Type B pancreatic cell (in vitro differentiated cells): ENCODE results near the gene PLAC1. TPM values are rescaled to one million over a fixed set of nuclear protein-coding genes. Genes with fewer than 3 reads are reported as not detected.

Source experiments
- DNase-seq: peaks from one replicate; pipeline ENCODE4 v3.0.0; 2021; ENCODE audit warnings: mixed read lengths; ENCODE audit not compliant: unreplicated experiment; ENCODE audit errors: extremely low spot score
- H3K27ac Mint-ChIP-seq: 2 replicates; pipeline ENCODE4 v1.8.0; 2021; ENCODE audit warnings: mild to moderate bottlenecking, mixed read lengths
- H3K27me3 Mint-ChIP-seq: 2 replicates; pipeline ENCODE4 v1.8.0; 2021; ENCODE audit warnings: mixed read lengths
- H3K36me3 Mint-ChIP-seq: 2 replicates; pipeline ENCODE4 v1.8.0; 2021; ENCODE audit warnings: mixed read lengths
- H3K4me1 Mint-ChIP-seq: one replicate; pipeline ENCODE4 v1.8.0; 2021; ENCODE audit warnings: mixed read lengths; ENCODE audit not compliant: unreplicated experiment
- H3K4me3 Mint-ChIP-seq: 2 replicates; pipeline ENCODE4 v1.8.0; 2021; ENCODE audit warnings: mild to moderate bottlenecking, mixed read lengths
- H3K9me3 Mint-ChIP-seq: 2 replicates; pipeline ENCODE4 v1.8.0; 2021; ENCODE audit warnings: mixed read lengths
- total RNA-seq: library from RNA; stranded (reverse); gene quantifications from 2 replicates; pipeline ENCODE4 v1.2.1, GENCODE V29; 2021; ENCODE audit warnings: low replicate concordance
- TF ChIP-seq, protein P1 (sequence below): fragments of 200-600 bp; sonication (generic); conservative IDR thresholded peaks from 2 replicates; pipeline ENCODE4 v1.5.0; 2021; ENCODE audit warnings: antibody characterized with exemption, mild to moderate bottlenecking

The PLAC1 gene
- total RNA-seq, 1 donor from 2014 or later = 0.43 TPM

DNA sequence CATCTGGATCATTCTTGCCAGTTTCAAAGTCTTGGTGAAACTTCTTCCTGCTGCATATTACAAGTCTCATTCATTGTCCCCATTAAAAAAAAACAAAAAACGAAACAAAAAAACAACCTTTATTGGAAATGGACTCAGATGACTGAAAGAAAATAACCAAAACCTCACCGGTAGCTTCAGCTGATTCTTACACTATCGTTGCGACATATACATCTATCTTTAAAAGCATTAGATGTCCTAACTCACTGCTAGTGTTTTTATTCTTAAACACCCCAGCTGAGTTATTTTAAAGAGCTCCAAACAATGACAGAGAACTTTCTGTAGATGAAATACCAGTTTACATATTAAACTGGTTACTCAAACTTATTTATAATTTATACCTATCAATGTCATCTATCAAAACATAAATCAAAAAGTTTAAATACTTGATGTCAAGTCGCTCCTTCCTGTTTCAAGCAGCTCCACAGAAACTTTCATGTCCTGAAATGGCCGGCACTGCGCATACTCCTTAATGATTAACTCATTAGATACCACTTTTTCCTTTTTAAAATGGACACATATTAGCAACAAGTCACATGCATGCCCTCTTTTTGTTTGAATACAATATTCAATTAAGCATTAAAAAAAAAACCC, 111.1 kb downstream of the PLAC1 start:
- H3K9me3 Mint-ChIP-seq = no peaks in the 10 kb centered on the region
- TF ChIP-seq, protein P1, sequence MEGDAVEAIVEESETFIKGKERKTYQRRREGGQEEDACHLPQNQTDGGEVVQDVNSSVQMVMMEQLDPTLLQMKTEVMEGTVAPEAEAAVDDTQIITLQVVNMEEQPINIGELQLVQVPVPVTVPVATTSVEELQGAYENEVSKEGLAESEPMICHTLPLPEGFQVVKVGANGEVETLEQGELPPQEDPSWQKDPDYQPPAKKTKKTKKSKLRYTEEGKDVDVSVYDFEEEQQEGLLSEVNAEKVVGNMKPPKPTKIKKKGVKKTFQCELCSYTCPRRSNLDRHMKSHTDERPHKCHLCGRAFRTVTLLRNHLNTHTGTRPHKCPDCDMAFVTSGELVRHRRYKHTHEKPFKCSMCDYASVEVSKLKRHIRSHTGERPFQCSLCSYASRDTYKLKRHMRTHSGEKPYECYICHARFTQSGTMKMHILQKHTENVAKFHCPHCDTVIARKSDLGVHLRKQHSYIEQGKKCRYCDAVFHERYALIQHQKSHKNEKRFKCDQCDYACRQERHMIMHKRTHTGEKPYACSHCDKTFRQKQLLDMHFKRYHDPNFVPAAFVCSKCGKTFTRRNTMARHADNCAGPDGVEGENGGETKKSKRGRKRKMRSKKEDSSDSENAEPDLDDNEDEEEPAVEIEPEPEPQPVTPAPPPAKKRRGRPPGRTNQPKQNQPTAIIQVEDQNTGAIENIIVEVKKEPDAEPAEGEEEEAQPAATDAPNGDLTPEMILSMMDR = no peak
- H3K27ac Mint-ChIP-seq = peak overlapping the region; percentile 95
- peaks cover 6% of the 10 kb centered on the region for H3K27me3 Mint-ChIP-seq
- peak overlapping the region; percentile 90 for H3K4me3 Mint-ChIP-seq
- peaks cover 23% of the 10 kb centered on the region for H3K4me1 Mint-ChIP-seq
- no peak for DNase-seq
- no peaks in the 10 kb centered on the region for H3K36me3 Mint-ChIP-seq

DNA sequence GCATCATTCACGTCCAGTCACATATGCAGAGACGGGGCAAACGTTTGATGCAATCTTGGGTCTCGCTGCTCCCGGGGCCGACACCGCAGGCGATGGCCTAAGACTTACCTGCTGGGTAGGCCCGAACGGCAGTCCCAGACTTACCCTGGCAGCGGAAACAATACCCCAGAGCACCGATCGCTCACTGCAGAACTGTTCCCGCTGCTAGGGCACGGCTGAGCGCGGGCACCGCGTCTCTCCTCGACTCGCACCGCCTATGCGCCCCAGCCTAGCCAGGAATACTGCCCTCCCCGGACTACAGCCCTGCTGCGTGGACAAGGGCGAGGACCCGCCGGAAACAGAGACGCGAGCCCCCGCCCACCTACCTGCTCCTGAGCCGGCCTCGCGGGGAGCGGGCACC, 112.1 kb downstream of the PLAC1 start:
- Mint-ChIP-seq H3K27me3 (peaks cover 6% of the 10 kb centered on the region), H3K27ac (no peak overlapping the region), H3K4me3 (peak overlapping the region; percentile 58), H3K36me3 (no peaks in the 10 kb centered on the region), H3K9me3 (no peaks in the 10 kb centered on the region), H3K4me1 (peaks cover 19% of the 10 kb centered on the region)
- DNase-seq = no peak
- TF ChIP-seq, protein P1 = no peak

DNA sequence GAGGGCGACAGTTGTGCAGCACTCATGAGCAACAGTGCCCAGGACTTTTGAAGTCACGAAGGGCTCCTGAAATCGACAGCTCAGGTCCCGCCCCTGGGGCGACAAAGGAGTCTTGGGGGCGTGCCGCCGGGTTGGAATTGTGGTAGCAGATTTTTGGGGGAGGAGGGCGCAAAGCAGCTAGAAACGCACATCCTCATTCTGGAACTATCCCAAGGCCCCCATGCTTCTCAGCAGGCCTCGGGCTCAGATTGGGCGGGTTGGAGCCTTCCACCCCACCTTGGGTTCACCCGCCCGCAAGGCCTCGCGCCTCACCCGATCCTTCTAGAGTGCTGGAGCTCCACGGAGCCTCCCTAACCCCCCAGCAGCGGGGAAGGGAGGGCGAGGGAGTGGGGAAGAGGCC, 112.8 kb downstream of the PLAC1 start:
- peaks cover 19% of the 10 kb centered on the region for H3K4me1 Mint-ChIP-seq
- peaks cover 6% of the 10 kb centered on the region for H3K27me3 Mint-ChIP-seq
- H3K27ac Mint-ChIP-seq = no peak overlapping the region
- H3K36me3 Mint-ChIP-seq = no peaks in the 10 kb centered on the region
- no peak for DNase-seq
- TF ChIP-seq, protein P1 = no peak
- H3K9me3 Mint-ChIP-seq = no peaks in the 10 kb centered on the region
- H3K4me3 Mint-ChIP-seq = peak overlapping the region; percentile 65

DNA sequence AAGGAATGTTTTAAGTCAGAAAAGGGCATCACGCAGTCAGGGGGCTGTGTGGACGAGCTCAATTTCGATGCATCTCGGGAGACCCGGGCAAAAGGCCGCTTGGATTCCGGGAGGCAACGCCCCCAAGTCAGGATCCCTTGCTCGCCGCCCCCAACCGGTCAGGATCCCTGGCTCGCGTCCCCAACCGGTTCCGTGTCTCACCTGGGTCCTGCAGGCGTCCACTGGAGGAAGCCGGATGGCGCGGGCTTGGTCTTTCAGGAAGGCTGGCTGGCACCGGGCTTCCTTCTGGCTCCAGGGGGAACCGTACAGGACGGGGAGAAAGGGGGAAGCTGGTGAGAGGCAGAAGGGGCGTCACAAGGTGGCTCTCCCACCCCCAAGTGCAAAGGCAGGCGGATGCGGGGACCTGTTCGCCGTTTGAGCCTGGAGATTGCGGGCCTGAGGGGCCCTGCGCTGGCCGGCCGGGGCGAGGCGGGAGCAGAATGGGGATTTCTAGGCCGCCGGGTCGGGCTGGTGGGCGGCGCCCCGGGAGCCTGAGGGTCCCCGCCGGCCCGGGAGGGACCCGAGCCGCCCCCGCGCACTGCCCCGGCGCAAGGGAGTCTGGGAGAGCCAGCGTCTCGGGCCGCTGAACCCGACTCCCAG, 113.6 kb downstream of the PLAC1 start:
- TF ChIP-seq, protein P1 = no peak
- peak overlapping the region; percentile 79 for H3K4me3 Mint-ChIP-seq
- H3K9me3 Mint-ChIP-seq = no peaks in the 10 kb centered on the region
- peaks cover 15% of the 10 kb centered on the region for H3K4me1 Mint-ChIP-seq
- DNase-seq = no peak
- peaks cover 6% of the 10 kb centered on the region for H3K27me3 Mint-ChIP-seq
- peak overlapping the region; percentile 51 for H3K27ac Mint-ChIP-seq
- no peaks in the 10 kb centered on the region for H3K36me3 Mint-ChIP-seq

DNA sequence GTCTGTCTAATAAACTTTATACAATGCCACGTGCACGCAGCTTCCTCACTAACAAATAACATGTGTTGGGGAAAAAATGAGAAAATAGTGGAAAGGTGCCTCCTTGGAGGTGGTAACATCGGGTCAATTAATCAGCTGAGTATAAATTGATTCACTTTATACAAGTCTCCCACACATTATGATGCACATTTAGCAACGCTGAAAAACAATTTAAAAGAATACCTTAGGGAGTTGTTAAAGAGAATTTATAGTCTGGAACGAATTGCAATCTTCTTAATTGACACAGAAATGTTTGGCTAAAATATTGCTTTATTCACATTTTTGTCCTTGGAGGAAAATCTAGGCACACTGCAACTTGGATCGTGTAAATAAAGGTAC, 114.1 kb downstream of the PLAC1 start:
- DNase-seq = no peak
- TF ChIP-seq, protein P1 = no peak
- H3K27ac Mint-ChIP-seq = no peak overlapping the region
- peak overlapping the region; percentile 79 for H3K4me3 Mint-ChIP-seq
- H3K27me3 Mint-ChIP-seq = peaks cover 6% of the 10 kb centered on the region
- no peaks in the 10 kb centered on the region for H3K9me3 Mint-ChIP-seq
- H3K36me3 Mint-ChIP-seq = no peaks in the 10 kb centered on the region
- H3K4me1 Mint-ChIP-seq = peaks cover 15% of the 10 kb centered on the region
